Measurements from ENCODE around the gene LCE7A.

LCE7A gene

DNA sequence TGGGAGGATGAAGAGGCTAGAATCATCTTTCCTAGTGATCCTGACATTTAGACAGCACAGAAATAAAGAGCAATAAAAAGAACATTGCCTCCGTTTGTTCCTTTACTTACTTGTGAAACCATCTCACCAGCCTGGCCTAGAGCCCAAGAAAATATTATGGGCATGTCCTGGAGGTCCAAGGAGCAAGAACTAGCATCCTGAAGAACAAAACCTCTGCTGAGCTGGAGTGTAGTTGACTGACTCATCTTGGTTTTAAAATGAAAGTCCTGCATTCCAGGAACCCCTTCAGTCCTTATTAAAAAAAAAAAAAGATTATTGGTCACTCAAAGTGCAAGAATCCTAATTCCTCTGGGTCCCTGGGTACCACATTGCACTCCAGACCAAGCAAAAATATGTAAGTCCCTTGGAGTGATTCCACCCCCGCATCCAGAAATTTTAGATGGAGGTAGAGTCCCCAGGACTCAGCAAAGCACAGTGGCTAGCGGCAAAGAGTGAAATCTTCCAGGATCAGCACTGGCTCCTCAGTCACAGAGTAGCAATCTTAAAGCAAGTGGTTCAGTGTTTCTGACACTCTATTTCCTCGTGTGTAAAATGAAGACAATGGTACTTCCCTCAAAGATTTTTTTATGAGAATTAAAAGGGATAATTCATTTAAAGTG is 25.3 kb downstream of the LCE7A start:
- Histone ChIP-seq H3K36me3 (ENCODE audit: control insufficient read depth in 2 of 2, insufficient read depth in 1 of 2, low read length in 2 of 2) (no peaks in the 10 kb centered on the region), H3K27ac (ENCODE audit: extremely low read depth, low read depth, low read length) (no peak overlapping the region), H3K9me3 (ENCODE audit: control insufficient read depth, insufficient read depth, low read depth, low read length) (no peaks in the 10 kb centered on the region), H3K4me3 (ENCODE audit: low read depth, low read length) (no peak overlapping the region), H3K4me1 (ENCODE audit: control insufficient read depth, insufficient read depth, low read length) (no peaks in the 10 kb centered on the region)
- CTCF ChIA-PET = interaction anchor here (1.3 to 1.7 kb wide), 3 partner anchors 13 to 15 kb away, joined by 3 to 8 read pairs (median 4); no protein-coding TSS in a partner anchor
- POLR2A ChIA-PET = no interaction called here
- no peak for TF ChIP-seq ZNF174 (tag by site-specific recombination; IDR thresholded peaks at IDR 0.05)
- TF ChIP-seq ZNF335 (tag by site-specific recombination; conservative IDR thresholded peaks at IDR 0.05) = no peak
- no peak for TF ChIP-seq ZEB2 (tag by site-specific recombination; IDR thresholded peaks at IDR 0.05)
- TF ChIP-seq ZNF341 (tag by site-specific recombination; IDR thresholded peaks at IDR 0.05; ENCODE audit: low read depth) = no peak
- TF ChIP-seq GLIS1 (tag by site-specific recombination; IDR thresholded peaks at IDR 0.05) = no peak
- TF ChIP-seq, protein P1, sequence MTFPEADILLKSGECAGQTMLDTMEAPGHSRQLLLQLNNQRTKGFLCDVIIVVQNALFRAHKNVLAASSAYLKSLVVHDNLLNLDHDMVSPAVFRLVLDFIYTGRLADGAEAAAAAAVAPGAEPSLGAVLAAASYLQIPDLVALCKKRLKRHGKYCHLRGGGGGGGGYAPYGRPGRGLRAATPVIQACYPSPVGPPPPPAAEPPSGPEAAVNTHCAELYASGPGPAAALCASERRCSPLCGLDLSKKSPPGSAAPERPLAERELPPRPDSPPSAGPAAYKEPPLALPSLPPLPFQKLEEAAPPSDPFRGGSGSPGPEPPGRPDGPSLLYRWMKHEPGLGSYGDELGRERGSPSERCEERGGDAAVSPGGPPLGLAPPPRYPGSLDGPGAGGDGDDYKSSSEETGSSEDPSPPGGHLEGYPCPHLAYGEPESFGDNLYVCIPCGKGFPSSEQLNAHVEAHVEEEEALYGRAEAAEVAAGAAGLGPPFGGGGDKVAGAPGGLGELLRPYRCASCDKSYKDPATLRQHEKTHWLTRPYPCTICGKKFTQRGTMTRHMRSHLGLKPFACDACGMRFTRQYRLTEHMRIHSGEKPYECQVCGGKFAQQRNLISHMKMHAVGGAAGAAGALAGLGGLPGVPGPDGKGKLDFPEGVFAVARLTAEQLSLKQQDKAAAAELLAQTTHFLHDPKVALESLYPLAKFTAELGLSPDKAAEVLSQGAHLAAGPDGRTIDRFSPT (tag by site-specific recombination; IDR thresholded peaks at IDR 0.05) = no peak
- TF ChIP-seq, protein P2, sequence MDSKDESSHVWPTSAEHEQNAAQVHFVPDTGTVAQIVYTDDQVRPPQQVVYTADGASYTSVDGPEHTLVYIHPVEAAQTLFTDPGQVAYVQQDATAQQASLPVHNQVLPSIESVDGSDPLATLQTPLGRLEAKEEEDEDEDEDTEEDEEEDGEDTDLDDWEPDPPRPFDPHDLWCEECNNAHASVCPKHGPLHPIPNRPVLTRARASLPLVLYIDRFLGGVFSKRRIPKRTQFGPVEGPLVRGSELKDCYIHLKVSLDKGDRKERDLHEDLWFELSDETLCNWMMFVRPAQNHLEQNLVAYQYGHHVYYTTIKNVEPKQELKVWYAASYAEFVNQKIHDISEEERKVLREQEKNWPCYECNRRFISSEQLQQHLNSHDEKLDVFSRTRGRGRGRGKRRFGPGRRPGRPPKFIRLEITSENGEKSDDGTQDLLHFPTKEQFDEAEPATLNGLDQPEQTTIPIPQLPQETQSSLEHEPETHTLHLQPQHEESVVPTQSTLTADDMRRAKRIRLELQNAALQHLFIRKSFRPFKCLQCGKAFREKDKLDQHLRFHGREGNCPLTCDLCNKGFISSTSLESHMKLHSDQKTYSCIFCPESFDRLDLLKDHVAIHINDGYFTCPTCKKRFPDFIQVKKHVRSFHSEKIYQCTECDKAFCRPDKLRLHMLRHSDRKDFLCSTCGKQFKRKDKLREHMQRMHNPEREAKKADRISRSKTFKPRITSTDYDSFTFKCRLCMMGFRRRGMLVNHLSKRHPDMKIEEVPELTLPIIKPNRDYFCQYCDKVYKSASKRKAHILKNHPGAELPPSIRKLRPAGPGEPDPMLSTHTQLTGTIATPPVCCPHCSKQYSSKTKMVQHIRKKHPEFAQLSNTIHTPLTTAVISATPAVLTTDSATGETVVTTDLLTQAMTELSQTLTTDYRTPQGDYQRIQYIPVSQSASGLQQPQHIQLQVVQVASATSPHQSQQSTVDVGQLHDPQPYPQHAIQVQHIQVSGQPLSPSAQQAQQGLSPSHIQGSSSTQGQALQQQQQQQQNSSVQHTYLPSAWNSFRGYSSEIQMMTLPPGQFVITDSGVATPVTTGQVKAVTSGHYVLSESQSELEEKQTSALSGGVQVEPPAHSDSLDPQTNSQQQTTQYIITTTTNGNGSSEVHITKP (tag by site-specific recombination; IDR thresholded peaks at IDR 0.05) = no peak
- TF ChIP-seq ZNF292 (tag by site-specific recombination; IDR thresholded peaks at IDR 0.05; ENCODE audit: borderline replicate concordance, low read depth) = no peak
- no peak for TF ChIP-seq ZNF555 (tag by site-specific recombination; conservative IDR thresholded peaks at IDR 0.05)
- TF ChIP-seq, protein P3, sequence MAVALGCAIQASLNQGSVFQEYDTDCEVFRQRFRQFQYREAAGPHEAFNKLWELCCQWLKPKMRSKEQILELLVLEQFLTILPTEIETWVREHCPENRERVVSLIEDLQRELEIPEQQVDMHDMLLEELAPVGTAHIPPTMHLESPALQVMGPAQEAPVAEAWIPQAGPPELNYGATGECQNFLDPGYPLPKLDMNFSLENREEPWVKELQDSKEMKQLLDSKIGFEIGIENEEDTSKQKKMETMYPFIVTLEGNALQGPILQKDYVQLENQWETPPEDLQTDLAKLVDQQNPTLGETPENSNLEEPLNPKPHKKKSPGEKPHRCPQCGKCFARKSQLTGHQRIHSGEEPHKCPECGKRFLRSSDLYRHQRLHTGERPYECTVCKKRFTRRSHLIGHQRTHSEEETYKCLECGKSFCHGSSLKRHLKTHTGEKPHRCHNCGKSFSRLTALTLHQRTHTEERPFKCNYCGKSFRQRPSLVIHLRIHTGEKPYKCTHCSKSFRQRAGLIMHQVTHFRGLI (tag by site-specific recombination; IDR thresholded peaks at IDR 0.05) = no peak
- TF ChIP-seq TCF7L2 (IDR thresholded peaks at IDR 0.05; ENCODE audit: borderline replicate concordance, low read depth, low read length) = no peak
- TF ChIP-seq, protein P4, sequence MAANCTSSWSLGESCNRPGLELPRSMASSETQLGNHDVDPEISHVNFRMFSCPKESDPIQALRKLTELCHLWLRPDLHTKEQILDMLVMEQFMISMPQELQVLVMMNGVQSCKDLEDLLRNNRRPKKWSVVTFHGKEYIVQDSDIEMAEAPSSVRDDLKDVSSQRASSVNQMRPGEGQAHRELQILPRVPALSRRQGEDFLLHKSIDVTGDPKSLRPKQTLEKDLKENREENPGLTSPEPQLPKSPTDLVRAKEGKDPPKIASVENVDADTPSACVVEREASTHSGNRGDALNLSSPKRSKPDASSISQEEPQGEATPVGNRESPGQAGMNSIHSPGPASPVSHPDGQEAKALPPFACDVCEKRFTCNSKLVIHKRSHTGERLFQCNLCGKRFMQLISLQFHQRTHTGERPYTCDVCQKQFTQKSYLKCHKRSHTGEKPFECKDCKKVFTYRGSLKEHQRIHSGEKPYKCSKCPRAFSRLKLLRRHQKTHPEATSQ (tag by site-specific recombination; IDR thresholded peaks at IDR 0.05) = no peak
- TF ChIP-seq ZNF792 (tag by site-specific recombination; IDR thresholded peaks at IDR 0.05) = no peak
- TF ChIP-seq, protein P5, sequence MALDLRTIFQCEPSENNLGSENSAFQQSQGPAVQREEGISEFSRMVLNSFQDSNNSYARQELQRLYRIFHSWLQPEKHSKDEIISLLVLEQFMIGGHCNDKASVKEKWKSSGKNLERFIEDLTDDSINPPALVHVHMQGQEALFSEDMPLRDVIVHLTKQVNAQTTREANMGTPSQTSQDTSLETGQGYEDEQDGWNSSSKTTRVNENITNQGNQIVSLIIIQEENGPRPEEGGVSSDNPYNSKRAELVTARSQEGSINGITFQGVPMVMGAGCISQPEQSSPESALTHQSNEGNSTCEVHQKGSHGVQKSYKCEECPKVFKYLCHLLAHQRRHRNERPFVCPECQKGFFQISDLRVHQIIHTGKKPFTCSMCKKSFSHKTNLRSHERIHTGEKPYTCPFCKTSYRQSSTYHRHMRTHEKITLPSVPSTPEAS (tag by site-specific recombination; IDR thresholded peaks at IDR 0.05) = no peak
- TF ChIP-seq HOXA7 (CRISPR knock-in tag; IDR thresholded peaks at IDR 0.05; ENCODE audit: borderline replicate concordance) = no peak
- no peak for TF ChIP-seq TRIM28 (IDR thresholded peaks at IDR 0.05; ENCODE audit: borderline replicate concordance, low read length)
- TF ChIP-seq BCL11A (tag by site-specific recombination; IDR thresholded peaks at IDR 0.05; ENCODE audit: low read depth) = no peak
- TF ChIP-seq, protein P6, sequence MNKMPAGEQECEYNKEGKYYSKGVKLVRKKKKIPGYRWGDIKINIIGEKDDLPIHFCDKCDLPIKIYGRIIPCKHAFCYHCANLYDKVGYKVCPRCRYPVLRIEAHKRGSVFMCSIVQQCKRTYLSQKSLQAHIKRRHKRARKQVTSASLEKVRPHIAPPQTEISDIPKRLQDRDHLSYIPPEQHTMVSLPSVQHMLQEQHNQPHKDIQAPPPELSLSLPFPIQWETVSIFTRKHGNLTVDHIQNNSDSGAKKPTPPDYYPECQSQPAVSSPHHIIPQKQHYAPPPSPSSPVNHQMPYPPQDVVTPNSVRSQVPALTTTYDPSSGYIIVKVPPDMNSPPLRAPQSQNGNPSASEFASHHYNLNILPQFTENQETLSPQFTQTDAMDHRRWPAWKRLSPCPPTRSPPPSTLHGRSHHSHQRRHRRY (tag by site-specific recombination; IDR thresholded peaks at IDR 0.05) = no peak
- TF ChIP-seq BCL11B (tag by site-specific recombination; IDR thresholded peaks at IDR 0.05; ENCODE audit: low read depth) = no peak
